NCI-H1930 (cell line): ENCODE results near the gene MOV10L1.

ENCODE experiments used
- DNase-seq, 2 experiments: peaks; one replicate each; lab custom pipeline; 2025; lab: John Stamatoyannopoulos, UW

MOV10L1 gene

GRCh38 chr22:50189849-50190181, 100.0 kb downstream of the MOV10L1 start:
- DNase-seq: no peak

- DNase-seq: no peak
These were observed 100.6 kb downstream of the MOV10L1 start for GRCh38 chr22:50190182-50190940.

DNA sequence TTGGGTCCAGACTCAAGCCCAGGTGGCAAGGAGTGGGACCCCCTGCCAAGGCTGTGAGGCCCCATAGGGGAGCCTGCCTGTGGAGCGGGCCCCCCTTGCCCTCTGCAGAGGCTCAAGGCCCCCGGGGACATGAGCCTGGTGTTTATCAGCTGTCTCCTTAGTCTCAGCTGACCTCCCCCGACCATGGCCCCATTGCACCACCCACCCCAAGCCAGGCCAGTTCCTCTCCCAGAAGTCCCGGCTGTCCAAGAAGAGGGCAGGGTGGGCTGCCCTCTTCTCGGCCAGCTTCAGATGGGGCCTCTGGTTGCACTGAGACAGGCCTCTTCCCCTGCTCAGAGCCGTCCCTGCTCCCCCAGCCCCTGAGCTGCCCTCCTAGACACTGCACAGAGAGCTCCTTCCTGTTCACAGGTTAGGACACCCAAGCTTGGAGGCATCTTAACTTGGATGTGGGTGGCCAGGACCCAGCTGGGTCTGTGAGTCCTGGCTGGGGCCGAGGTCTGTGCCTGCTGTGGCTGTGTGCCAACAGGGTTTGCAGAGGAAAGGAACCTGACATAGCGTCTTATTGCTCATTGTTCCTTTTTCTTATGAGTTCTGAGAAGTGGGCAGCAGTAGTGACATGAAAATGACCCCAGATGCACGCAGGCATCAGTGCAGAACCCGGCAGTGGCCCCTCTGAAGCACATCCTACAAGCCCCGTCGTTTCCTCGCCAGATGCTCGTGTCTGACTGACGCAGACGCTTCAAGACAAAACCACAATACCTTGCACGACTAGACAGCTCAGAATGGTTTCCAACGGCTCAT, 101.3 kb downstream of the MOV10L1 start:
- no peak for DNase-seq

- DNase-seq: no peak
These were observed 102.8 kb downstream of the MOV10L1 start for GRCh38 chr22:50192436-50193204.

DNA sequence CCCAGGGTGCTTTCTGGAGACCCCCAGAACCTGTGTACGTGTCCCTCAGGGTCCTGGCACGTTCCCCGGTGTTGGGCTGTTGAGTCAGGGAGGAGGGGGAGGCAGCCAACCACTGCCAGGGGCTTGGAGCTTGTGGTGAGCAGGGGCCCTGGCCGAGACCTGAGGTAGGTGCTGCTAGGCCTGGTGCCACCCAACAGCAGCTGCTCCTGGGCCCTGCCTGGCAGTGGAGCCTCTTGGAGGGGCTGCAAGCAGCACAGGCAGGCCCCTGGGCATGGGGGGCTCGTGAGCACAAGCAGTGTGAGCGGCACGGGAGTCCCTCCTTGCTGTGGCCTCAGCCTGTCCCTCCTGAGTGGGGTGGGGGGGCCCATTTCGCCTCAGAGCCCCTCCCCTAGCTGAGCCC, 103.8 kb downstream of the MOV10L1 start:
- no peak for DNase-seq

- no peak for DNase-seq
These were observed 104.4 kb downstream of the MOV10L1 start for GRCh38 chr22:50194037-50194805.

DNA sequence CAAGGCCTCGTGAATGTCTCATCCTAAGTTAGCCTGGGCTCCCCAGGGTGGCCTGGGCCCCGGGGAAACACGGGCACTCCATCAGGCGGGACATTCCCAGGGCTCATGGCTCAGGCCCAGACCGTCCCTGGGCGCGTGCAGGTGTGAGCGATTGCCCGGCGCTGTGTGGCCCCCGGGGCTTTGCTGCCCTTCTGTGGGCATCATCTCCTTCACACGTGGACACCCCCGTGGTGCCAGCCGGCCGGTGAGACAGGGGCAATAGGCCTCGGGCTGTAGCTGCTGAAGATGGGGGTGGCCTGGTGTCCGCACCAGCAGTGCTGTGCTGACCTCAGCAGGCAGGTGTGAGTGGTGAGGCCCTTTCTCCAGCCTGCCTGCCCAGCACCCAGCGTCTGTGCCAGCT, 106.5 kb downstream of the MOV10L1 start:
- DNase-seq: no peak

DNA sequence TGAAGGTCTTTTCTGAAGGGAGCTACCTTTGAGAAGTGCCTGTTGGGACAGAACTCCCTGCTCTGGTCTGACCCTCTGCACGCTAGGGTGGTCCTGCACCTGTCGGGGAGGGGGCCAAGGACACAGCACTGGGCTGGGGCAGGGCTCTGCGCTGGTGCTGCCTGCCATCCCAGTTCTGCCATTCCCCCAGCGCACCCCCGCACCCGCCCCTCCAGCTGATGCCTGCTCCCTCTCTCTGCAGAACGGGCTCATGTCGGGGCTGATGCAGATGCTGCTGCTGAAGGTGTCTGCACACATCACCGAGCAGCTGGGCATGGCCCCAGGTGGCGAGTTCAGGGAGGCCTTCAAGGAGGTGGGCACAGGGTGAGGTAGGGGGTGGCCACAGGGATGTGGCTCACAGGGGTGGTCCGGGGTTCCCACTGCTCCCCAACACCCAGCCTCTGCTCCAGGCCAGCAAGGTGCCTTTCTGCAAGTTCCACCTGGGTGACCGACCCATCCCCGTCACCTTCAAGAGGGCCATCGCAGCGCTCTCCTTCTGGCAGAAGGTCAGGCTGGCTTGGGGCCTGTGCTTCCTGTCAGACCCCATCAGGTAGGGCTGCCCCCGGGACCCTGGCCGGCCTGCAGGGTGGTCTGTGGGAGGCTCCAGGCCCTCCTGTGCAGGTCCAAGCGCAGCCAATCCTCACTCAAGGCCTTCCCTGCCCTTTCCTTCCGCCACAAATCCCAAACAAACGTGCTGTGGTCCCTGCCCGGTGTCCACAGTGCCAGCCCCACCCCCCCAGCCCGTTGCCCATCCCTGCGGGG, 107.4 kb downstream of the MOV10L1 start:
- no peak for DNase-seq

DNA sequence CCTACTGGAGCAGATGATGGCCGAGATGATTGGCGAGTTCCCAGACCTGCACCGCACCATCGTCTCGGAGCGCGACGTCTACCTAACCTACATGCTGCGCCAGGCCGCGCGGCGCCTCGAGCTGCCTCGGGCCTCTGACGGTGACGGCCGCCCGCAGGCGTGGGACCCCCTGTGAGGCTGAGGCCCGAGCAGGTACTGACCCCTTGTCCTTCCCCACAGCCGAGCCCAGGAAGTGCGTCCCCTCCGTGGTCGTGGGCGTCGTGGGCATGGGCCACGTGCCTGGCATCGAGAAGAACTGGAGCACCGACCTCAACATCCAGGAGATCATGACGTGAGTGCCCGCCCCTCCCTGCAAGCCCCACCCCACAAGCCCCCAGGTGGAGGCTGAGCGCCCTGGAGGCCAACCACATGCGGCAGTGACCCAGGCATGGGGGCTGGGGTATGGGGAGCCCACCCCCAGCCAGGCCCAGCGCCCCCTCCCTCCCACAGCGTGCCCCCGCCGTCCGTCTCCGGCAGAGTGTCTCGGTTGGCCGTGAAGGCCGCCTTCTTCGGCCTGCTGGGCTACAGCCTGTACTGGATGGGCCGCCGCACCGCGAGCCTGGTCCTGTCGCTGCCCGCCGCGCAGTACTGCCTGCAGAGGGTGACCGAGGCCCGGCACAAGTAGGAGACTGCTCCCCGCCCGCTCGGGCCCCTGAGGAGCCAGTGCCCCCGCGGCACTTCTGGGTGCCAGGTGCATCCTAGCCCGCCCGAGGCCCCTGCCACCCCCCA, 108.2 kb downstream of the MOV10L1 start:
- no peak for DNase-seq

GRCh38 chr22:50198624-50199017, 108.8 kb downstream of the MOV10L1 start:
- DNase-seq: no peak

DNA sequence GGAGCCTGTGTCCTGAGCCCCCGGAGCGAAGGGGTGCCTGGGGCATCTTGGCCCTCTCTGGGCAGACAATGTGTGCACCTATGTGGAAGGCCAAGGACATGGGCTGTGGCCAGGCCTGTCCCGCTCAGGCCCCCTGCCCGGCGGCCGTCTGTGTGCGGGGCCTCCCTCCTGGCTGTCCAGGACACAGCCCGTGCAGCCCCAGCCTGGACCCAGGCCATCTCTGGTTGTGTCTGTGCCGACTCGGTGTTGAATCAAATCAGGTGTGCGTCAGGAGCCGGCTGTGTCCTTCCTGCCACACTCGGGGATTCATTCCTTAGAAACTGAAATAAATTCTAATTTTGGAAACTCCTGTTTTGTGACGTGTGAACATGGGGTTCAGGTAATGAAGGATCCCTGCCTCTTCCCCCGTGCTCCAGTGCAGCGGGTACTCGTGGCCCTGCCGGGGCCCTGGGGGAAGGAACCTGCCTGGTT, 109.5 kb downstream of the MOV10L1 start:
- no peak for DNase-seq

DNA sequence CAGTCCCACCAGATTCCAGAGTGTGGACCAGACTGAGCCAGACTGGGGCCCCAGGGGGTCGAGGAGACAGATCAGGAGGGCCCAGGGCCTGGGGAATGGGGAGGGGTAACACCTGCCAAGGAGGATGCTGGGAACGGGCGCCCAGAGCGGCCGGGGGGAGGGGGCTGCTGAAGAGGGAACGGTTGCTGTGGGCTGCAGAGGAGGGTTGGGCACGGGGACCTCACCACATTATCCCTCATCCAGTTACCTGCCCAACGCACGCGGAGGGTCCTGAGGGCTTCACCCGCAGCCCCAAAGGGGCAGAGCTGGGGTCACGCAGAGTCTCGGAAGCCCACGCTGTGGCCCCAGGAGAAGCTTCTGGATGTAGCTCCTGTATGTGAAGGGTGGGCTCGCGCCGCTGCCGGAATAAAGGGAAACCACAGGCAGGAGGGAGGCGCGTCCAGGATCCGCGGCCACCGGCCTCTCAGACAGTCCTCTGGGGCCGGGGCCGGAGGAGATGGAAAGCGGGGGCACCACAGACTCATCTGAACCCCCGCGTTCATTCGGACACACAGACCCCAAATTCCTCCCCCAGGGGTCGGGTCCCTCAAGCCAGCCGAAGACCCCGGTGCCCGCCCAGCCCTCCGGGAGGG, 110.1 kb downstream of the MOV10L1 start:
- no peak for DNase-seq

DNA sequence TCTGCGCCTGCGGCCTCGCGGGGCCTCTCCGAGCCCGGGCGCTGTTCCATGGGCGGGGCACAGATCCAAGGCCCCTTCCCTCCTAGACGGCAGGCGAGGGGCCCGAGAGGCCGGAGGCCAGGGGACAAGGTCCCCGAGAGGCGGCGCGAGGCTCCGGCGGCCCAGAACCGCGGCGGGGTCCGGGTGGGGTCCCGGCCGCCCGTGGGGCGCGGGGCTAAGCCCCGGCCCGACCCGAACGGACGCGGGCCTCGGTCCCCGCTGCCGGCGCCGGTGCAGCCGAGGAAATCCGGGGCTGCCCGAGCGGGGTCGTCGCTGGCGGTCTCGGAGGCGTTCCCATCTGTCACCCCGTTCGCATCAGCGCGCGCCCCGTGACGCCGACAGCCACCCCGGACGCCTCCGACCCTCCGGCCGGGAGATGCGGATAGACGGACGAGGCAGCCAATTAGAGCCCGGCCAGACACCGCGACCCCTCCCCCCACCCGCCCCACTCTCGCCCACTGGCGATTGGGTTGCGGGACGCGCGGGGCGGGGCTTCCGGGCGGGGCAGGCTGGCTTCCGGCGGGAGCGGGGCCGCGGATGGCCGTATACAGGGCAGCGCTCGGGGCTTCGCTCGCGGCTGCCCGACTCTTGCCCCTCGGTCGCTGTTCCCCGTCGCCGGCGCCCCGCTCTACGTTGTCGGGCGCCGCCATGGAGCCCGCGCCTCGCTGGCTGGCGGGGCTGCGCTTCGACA, 110.8 kb downstream of the MOV10L1 start, which contains the start of gene SELENOO:
Gene SELENOO (plus strand): TSS at position 551 of the 730 bp plus-strand sequence. CDS start 26 bp downstream, at position 577.
- peak; percentile 82 to 83 for DNase-seq

DNA sequence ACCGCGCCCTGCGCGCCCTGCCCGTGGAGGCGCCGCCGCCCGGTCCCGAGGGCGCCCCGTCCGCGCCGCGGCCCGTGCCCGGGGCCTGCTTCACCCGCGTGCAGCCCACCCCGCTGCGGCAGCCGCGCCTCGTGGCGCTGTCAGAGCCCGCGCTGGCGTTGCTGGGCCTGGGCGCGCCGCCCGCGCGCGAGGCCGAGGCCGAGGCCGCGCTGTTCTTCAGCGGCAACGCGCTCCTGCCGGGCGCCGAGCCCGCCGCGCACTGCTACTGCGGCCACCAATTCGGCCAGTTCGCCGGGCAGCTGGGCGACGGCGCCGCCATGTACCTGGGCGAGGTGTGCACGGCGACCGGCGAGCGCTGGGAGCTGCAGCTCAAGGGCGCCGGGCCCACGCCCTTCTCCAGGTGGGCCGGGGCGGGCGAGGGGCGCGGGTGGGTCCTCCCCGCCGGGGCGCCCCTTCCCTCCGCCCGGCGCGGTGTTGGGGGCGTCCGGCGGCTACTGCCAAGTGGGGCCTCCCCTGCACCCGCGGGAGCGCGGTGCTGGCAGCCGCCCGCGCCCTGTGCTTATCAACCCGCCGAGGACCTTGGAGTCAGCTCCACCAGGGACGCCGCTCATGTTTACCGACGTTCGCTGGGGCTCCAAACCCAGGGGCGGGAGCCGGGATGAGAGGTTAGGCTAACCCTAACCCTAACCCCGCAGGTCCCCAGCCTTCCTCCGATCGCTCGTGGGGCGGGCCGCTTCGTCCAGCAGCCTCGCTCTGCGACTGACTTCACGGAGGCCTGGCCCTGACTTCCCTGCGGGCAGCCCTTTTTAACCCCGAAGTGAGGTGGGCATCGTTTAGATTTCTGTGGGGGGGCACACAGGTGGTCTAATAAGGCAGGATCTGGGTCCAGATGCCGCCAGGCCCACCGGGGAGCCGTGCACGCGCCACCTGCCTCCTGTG, 111.7 kb downstream of the MOV10L1 start:
- no peak for DNase-seq

GRCh38 chr22:50202130-50202666, 112.4 kb downstream of the MOV10L1 start:
- DNase-seq: no peak

GRCh38 chr22:50203288-50203687, 113.5 kb downstream of the MOV10L1 start:
- no peak for DNase-seq

DNA sequence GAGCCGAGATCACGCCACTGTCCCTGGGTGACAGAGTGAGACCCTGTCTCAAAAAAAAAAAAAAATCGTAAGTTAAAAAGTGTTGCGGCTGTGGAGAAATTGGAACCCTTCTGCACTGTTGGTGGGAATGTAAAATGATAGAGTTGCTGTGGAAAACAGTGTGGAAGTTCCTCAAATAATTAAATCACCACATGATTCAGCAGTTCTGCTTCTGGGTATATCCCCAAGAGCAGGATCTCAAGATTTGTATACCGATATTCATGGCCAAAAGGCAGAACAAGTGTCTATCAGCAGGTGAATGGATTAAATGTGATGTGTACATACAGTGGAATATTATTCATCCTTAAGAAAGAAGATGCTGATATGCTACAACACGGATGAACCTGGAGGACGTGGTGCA, 114.8 kb downstream of the MOV10L1 start:
- no peak for DNase-seq
